Measurements from ENCODE around the gene NDUFAF7. TPM values are rescaled to one million over a fixed set of nuclear protein-coding genes. Genes with fewer than 3 reads are reported as not detected.

Gene NDUFAF7
- total RNA-seq, 2 donors from 2014 or later: 12.8 to 25.7 TPM

DNA sequence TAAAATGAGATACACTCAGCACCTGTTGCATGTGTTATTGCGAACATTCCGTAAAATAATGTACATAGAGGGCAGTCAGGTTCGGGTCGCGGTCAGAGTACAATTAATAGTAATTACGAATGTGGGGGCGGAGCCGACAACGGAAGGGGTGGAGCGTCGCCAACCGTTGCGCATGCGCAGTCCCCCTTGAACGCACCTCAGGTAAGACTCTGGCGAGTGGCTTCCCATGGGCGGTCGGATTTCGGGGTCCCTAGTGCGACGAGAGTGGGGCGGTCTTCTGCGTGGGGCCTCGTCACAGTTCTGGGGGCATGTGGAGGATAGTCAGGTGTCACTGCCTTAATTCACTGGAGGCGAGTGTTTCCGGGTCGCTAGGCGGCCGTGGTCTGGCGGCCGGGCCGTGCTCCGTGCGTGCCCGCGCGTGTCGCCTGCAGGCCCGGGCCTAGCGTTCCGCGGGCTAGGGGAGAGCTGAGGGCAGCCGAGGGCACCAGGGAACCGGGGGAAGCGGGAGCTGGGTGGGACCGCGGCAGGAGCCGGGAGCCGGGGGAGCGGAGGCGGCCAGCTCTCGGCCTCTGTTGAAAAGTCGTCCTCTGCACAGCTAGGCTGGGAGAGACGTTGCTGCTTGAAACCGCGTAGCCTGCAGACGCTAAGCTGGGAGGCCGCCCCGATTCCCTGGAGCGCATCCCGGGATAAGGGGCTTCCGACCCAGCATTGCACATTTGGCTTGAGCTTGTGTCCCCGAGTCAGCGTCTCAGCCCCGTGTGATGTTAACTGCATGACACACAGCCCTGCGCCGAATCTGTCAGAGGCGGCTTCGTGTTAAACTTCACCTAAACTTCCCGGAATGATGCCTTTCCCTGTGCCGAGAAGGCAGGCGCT, 34.9 kb upstream of the NDUFAF7 start, which contains the start of gene CEBPZOS:
Gene CEBPZOS, plus strand, starts transcription at position 177 of the 876 bp plus-strand sequence. CDS start 3,209 bp downstream, outside the sequence.
- H3K4me3 ChIP-seq: peak within 1 kb of the TSS; percentile 63 to 67
- WGBS: under 1% methylated on average over 72 of the region's 72 CpGs
- no peaks in the 10 kb centered on the region for H3K27me3 ChIP-seq (replicated peaks; ENCODE audit: insufficient read depth)
- DNase-seq (ENCODE audit: low spot score): peak; percentile 78
- intact Hi-C loops (cut with DNase I): no loop called here
- peak within 1 kb of the TSS; percentile 78 to 85 for H3K27ac ChIP-seq
- TF ChIP-seq POLR2AphosphoS5 (IDR thresholded peaks at IDR 0.05): peak; percentile 95
- TF ChIP-seq, protein P1, sequence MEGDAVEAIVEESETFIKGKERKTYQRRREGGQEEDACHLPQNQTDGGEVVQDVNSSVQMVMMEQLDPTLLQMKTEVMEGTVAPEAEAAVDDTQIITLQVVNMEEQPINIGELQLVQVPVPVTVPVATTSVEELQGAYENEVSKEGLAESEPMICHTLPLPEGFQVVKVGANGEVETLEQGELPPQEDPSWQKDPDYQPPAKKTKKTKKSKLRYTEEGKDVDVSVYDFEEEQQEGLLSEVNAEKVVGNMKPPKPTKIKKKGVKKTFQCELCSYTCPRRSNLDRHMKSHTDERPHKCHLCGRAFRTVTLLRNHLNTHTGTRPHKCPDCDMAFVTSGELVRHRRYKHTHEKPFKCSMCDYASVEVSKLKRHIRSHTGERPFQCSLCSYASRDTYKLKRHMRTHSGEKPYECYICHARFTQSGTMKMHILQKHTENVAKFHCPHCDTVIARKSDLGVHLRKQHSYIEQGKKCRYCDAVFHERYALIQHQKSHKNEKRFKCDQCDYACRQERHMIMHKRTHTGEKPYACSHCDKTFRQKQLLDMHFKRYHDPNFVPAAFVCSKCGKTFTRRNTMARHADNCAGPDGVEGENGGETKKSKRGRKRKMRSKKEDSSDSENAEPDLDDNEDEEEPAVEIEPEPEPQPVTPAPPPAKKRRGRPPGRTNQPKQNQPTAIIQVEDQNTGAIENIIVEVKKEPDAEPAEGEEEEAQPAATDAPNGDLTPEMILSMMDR (IDR thresholded peaks at IDR 0.05): peak in 1 of 4 experiments; percentile 14
- peak; percentile 88 for TF ChIP-seq POLR2A (IDR thresholded peaks at IDR 0.05)
- no peaks in the 10 kb centered on the region for H3K4me1 ChIP-seq (replicated peaks)
- H3K36me3 ChIP-seq: peaks cover 0 to 9% of the 10 kb centered on the region in 2 donors
- no peaks in the 10 kb centered on the region for H3K9me3 ChIP-seq

DNA sequence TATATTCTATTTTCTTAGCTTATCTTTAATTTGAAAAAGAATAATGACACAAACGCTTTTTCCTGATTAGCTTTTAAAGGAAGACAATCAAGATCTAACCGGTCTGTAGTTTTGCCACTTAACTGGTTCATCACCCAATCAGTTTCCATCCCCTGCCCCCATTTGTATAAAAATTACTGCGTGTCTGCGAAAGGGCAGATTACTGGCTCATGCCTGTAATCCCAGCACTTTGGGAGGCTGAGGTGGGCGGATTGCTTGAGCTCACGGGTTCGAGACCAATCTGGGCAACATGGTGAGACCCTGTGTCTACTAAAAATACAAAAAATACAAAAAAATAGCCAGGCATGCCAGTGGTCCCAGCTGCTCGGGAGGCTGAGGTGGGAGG, 32.8 kb upstream of the NDUFAF7 start:
- Histone ChIP-seq H3K4me3 (no peak overlapping the region), H3K27ac (no peak overlapping the region), H3K27me3 (replicated peaks; ENCODE audit: insufficient read depth) (no peaks in the 10 kb centered on the region), H3K4me1 (replicated peaks) (no peaks in the 10 kb centered on the region), H3K36me3 (peaks cover 0 to 9% of the 10 kb centered on the region in 2 donors), H3K9me3 (no peaks in the 10 kb centered on the region)
- intact Hi-C loops (cut with DNase I): no loop called here
- WGBS: 89% methylated on average over 8 of the region's 8 CpGs
- no peak for TF ChIP-seq POLR2A (IDR thresholded peaks at IDR 0.05)
- TF ChIP-seq, protein P1 (IDR thresholded peaks at IDR 0.05): no peak
- no peak for TF ChIP-seq POLR2AphosphoS5 (IDR thresholded peaks at IDR 0.05)
- no peak for DNase-seq (ENCODE audit: low spot score)

DNA sequence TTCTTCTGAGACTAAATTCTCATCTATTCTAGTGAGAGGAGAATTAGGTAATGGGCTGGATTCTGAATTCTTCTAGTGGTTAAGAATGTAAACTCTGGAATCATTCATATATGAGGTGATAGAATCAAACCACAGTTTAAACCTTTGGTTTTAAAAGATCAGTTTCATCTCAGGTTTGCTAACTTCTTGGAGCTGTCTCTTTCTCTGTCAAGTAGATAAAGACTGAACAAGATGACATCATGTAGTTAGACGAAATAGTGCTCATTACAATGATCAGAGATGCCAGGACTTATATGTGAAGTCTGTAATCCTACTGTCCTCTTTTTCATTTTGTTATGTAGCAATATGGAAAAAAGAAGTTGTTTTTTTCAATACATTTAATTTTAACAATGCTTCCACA, 30.2 kb upstream of the NDUFAF7 start:
- Histone ChIP-seq H3K4me1 (replicated peaks) (no peaks in the 10 kb centered on the region), H3K36me3 (peaks cover 0 to 9% of the 10 kb centered on the region in 2 donors), H3K9me3 (no peaks in the 10 kb centered on the region), H3K27ac (no peak overlapping the region), H3K4me3 (no peak overlapping the region), H3K27me3 (replicated peaks; ENCODE audit: insufficient read depth) (no peaks in the 10 kb centered on the region)
- no peak for DNase-seq (ENCODE audit: low spot score)
- WGBS: 88% methylated on average over 1 of the region's 1 CpG
- intact Hi-C loops (cut with DNase I): no loop called here
- TF ChIP-seq, protein P1 (IDR thresholded peaks at IDR 0.05): no peak
- TF ChIP-seq POLR2A (IDR thresholded peaks at IDR 0.05) (no peak), POLR2AphosphoS5 (IDR thresholded peaks at IDR 0.05) (no peak)

DNA sequence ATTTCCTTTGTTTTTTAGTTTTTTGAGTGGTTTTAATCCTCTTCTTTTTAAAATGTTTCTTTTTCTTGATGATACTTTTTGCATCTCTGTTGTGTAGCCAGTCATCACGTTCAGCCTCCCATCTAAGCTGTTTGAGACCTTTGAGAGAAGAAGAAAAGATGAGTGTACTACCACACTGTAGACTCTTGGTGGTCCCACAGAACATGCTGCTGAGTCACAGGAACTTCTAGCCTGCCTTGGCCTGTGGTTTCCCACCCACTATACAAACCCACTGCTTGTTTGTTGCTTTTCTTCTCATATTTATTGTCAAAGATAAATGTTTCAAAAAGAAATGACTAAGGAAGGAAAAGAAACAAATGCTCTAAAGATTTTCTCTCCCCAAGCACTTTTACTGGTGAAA, 29.7 kb upstream of the NDUFAF7 start:
- no peak overlapping the region for H3K27ac ChIP-seq
- no peaks in the 10 kb centered on the region for H3K27me3 ChIP-seq (replicated peaks; ENCODE audit: insufficient read depth)
- peaks cover 0 to 9% of the 10 kb centered on the region in 2 donors for H3K36me3 ChIP-seq
- no peak for DNase-seq (ENCODE audit: low spot score)
- no peak for TF ChIP-seq POLR2AphosphoS5 (IDR thresholded peaks at IDR 0.05)
- TF ChIP-seq POLR2A (IDR thresholded peaks at IDR 0.05): no peak
- TF ChIP-seq, protein P1 (IDR thresholded peaks at IDR 0.05): no peak
- intact Hi-C loops (cut with DNase I): no loop called here
- H3K4me3 ChIP-seq: no peak overlapping the region
- H3K4me1 ChIP-seq (replicated peaks): no peaks in the 10 kb centered on the region
- no peaks in the 10 kb centered on the region for H3K9me3 ChIP-seq
- WGBS: 97% methylated on average over 1 of the region's 1 CpG
